Gastrocnemius medialis (tissue), 4 donors: ENCODE data around the gene DTWD2. TPM values are rescaled to one million over a fixed set of nuclear protein-coding genes. Genes with fewer than 3 reads are reported as not detected.
"Not testable (repeated sequence)": the region's sequence is repeated elsewhere in the genome, so short reads cannot be mapped to it uniquely, and the experiment has no call there.

Source experiments
- ATAC-seq, 2 donors: fragments of 150-250 bp; one replicate each; pipeline ENCODE4 v1.9.1; 2016
- DNase-seq, 2 donors: peaks; one replicate each; pipeline ENCODE4 v3.0.0-alpha.2; 2019
- H3K27ac ChIP-seq, 4 donors: fragments of 200-600 bp; sonication (generic); 1 replicate in 1 of 4; 2 replicates in 3 of 4; pipeline ENCODE4 v1.5.1; 2016 to 2018; ENCODE audit warnings: mild to moderate bottlenecking in 2 of 4, moderate library complexity in 1 of 4
- H3K27me3 ChIP-seq, 3 donors: fragments of 200-600 bp; sonication (generic) in 2 of 3; 1 replicate in 1 of 3; 2 replicates in 2 of 3; pipeline versions ENCODE4 v1.5.1 to v1.6.0; 2016 to 2019; ENCODE audit warnings: mild to moderate bottlenecking in 1 of 3, moderate library complexity in 1 of 3
- H3K36me3 ChIP-seq, 2 donors: fragments of 200-600 bp; sonication (generic) in 1 of 2; one replicate each; pipeline ENCODE4 v1.5.1; 2017 to 2018
- H3K4me1 ChIP-seq, 2 donors: fragments of 200-600 bp; sonication (generic) in 1 of 2; one replicate each; pipeline ENCODE4 v1.5.1; 2016 to 2017; ENCODE audit warnings: mild to moderate bottlenecking in 2 of 2
- H3K4me3 ChIP-seq, 4 donors: fragments of 200-600 bp; sonication (generic) in 3 of 4; 1 replicate in 1 of 4; 2 replicates in 3 of 4; pipeline ENCODE4 v1.5.1; 2016 to 2019; ENCODE audit warnings: mild to moderate bottlenecking in 2 of 4
- H3K9me3 ChIP-seq, 3 donors: fragments of 200-600 bp; sonication (generic) in 2 of 3; 1 replicate in 1 of 3; 2 replicates in 2 of 3; pipeline ENCODE4 v1.5.1; 2016 to 2019
- CTCF ChIP-seq, 5 experiments: fragments of 450-650 bp in 3 of 5; fragments of 200-600 bp in 2 of 5; sonication (generic) in 2 of 5; IDR thresholded peaks in 4 of 5; conservative IDR thresholded peaks in 1 of 5; 1 replicate in 4 of 5; 2 replicates in 1 of 5; pipeline ENCODE4 v1.5.1; 2016 to 2019; ENCODE audit warnings: antibody characterized with exemption in 5 of 5, mild to moderate bottlenecking in 3 of 5, moderate library complexity in 3 of 5
- POLR2A ChIP-seq, 2 donors: fragments of 450-650 bp; IDR thresholded peaks; one replicate each; pipeline ENCODE4 v1.6.1; 2017; ENCODE audit warnings: antibody characterized with exemption in 2 of 2, mild to moderate bottlenecking in 2 of 2, moderate library complexity in 2 of 2
- in situ Hi-C, 4 donors: fragments of 200-750 bp; cut with MboI; loops; one replicate each; pipeline versions ENCODE4 v1.15.0 to v1.8.0; 2017; ENCODE audit warnings: low sequenced_read_pairs in 4 of 4
- intact Hi-C: fragments of 100-400 bp; cut with DNase I; formaldehyde crosslinking; loops from one replicate; pipeline ENCODE4 v1.15.1; 2023; ENCODE audit warnings: low total_unique reads
- total RNA-seq, 4 donors: library from RNA; depleted of rRNA; stranded (reverse); fragments of >200 nt; gene quantifications; one replicate each; pipeline versions ENCODE4 v1.1.0 to v1.2.3, GENCODE V29; 2016

DTWD2 gene
- total RNA-seq, 4 donors from 2014 or later: 2.5 to 19.2 (median 8.0) TPM

DNA sequence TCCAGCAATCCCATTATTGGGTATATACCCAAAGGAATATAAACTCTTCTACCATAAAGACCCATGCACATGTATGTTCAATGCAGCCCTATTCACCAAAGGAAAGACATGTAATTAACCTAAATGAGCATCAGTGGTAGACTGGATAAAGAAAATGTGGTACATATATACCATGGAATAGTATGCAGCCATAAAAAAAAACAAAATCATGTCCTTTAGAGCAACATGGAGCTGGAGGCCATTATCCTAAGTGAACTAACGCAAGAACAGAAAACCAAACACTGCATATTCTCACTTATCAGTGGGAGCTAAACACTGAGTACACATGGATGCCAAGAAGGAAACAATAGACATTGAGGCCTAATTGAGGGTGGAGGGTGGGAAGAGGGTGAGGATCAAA lies 27.8 kb downstream of the DTWD2 start:
- in situ Hi-C loops (no loop called here), intact Hi-C loops (no loop called here)
- H3K9me3 ChIP-seq: no peaks in the 10 kb centered on the region
- TF ChIP-seq CTCF (IDR thresholded peaks at IDR 0.05 in 4 of 5, conservative IDR thresholded peaks at IDR 0.05 in 1 of 5): no peak
- no peak for TF ChIP-seq POLR2A (IDR thresholded peaks at IDR 0.05)
- H3K4me1 ChIP-seq: peaks cover 9% of the 10 kb centered on the region in 2 donors
- H3K27ac ChIP-seq: no peak overlapping the region
- DNase-seq (no peak), ATAC-seq (no peak)
- no peaks in the 10 kb centered on the region for H3K27me3 ChIP-seq
- H3K36me3 ChIP-seq: no peaks in the 10 kb centered on the region
- no peak overlapping the region for H3K4me3 ChIP-seq

DNA sequence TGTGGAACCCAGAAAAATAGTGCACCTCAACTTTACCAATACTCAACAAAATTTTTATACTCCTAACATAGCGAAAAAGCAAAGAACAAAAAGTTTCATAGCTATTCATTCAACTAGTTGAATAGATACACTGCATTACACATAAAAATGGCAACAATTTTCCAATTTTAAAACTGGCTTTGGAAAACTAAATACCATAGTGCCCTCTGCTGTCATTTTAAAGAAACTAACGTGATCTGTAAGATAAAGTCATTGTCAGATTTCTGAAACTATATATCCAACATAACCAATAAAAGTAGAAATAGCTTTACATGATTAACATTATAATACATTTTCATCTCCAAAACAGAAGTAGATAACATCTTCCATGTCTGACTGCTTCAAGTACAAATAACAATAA lies 31.6 kb downstream of the DTWD2 start:
- intact Hi-C loops: no loop called here
- DNase-seq: no peak
- H3K4me1 ChIP-seq: peaks cover 0 to 7% of the 10 kb centered on the region in 2 donors
- H3K4me3 ChIP-seq: no peak overlapping the region
- ATAC-seq: no peak
- no peaks in the 10 kb centered on the region for H3K9me3 ChIP-seq
- no peak for TF ChIP-seq POLR2A (IDR thresholded peaks at IDR 0.05)
- no peak for TF ChIP-seq CTCF (IDR thresholded peaks at IDR 0.05 in 4 of 5, conservative IDR thresholded peaks at IDR 0.05 in 1 of 5)
- H3K36me3 ChIP-seq: no peaks in the 10 kb centered on the region
- in situ Hi-C loops: no loop called here
- H3K27ac ChIP-seq: no peak overlapping the region
- no peaks in the 10 kb centered on the region for H3K27me3 ChIP-seq

DNA sequence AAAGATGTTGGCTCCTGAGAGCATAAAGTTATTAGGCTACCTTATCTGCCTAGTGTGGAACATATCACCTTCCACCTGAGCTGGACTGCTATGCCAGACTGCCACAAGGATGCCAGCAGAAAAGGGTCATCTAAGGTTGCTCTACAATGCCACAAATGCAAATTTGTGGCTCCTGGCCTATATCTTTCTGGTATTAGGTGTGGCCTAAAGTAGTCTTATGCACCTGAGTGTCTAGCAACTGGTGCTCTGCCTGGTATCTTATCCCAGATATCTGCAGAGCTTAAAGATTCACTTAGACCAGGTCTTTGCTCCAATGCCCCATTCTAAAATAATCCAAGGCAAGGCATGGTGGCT lies 34.7 kb downstream of the DTWD2 start:
- in situ Hi-C loops (no loop called here), intact Hi-C loops (no loop called here)
- no peaks in the 10 kb centered on the region for H3K36me3 ChIP-seq
- no peak for TF ChIP-seq CTCF (IDR thresholded peaks at IDR 0.05 in 4 of 5, conservative IDR thresholded peaks at IDR 0.05 in 1 of 5)
- no peak for TF ChIP-seq POLR2A (IDR thresholded peaks at IDR 0.05)
- H3K27me3 ChIP-seq: no peaks in the 10 kb centered on the region
- DNase-seq (no peak), ATAC-seq (no peak)
- no peak overlapping the region for H3K27ac ChIP-seq
- no peak overlapping the region for H3K4me3 ChIP-seq
- H3K4me1 ChIP-seq: peaks cover 0 to 7% of the 10 kb centered on the region in 2 donors
- H3K9me3 ChIP-seq: no peaks in the 10 kb centered on the region

DNA sequence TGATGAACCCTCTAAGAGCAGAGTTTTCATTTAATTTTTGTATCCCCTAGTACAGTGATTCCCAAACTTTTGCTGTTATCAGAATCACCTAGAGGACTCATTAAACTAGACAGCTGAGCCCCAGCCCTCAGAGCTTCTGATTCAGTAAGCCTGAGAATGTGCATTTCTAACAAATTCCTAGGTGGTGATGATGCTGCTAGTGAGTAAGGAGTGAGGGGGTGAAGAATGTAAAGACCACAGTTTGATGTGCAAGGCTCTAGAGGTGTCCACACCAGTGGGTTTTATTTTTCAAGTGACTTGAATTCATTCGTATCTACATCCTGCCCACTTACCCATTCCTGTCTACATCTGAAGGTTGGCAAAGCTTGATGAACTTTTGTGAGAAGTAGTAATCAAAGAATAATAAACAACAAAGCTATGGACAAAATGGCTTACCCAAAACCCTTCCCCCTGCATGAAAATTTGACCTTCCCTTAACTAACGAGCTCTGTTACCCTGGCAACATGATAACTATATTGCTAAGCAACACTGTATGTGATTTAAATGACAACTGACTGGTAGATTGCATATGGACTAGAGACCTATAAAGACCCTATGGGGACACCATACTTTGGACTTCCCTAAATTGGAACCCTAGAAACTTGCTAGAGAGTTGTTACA lies 35.2 kb downstream of the DTWD2 start:
- Histone ChIP-seq H3K36me3 (no peaks in the 10 kb centered on the region), H3K27ac (no peak overlapping the region), H3K9me3 (no peaks in the 10 kb centered on the region), H3K4me1 (peaks cover 0 to 7% of the 10 kb centered on the region in 2 donors), H3K4me3 (no peak overlapping the region), H3K27me3 (no peaks in the 10 kb centered on the region)
- in situ Hi-C loops: no loop called here
- TF ChIP-seq CTCF (IDR thresholded peaks at IDR 0.05 in 4 of 5, conservative IDR thresholded peaks at IDR 0.05 in 1 of 5) (no peak), POLR2A (IDR thresholded peaks at IDR 0.05) (no peak)
- intact Hi-C loops: no loop called here
- ATAC-seq: no peak
- no peak for DNase-seq

- H3K36me3 ChIP-seq, H3K9me3 ChIP-seq, H3K4me1 ChIP-seq, H3K27me3 ChIP-seq, intact Hi-C loops, ATAC-seq, H3K27ac ChIP-seq, DNase-seq, in situ Hi-C loops, H3K4me3 ChIP-seq: not testable (repeated sequence)
These were observed 36.0 kb downstream of the DTWD2 start for GRCh38 chr5:118952306-118952705.

DNA sequence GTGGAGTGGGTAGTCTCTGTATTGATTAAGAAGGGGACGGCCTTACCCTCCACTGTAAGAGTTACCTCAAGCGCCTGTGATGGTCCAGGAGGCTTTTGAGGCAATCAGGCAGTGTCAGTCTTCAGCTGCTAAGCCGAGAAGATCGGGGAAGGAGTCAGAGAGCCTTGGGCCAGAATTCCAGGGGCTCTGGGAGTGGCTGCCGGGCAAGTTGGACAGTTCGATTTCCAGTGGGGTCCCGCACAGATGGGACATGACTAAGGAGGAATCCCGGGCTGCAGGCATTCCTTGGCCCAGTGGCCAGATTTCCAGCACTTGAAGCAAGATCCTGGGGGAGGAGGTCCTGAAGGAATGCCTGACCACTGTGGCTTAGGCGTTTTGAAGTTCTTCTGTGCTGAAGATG lies 38.0 kb downstream of the DTWD2 start:
- in situ Hi-C loops, ATAC-seq, H3K27me3 ChIP-seq, H3K9me3 ChIP-seq, DNase-seq, H3K36me3 ChIP-seq, intact Hi-C loops, H3K4me3 ChIP-seq, H3K4me1 ChIP-seq, H3K27ac ChIP-seq: not testable (repeated sequence)
